Type B pancreatic cell (in vitro differentiated cells): ENCODE measurements around the gene JPT1. TPM values are rescaled to one million over a fixed set of nuclear protein-coding genes. Genes with fewer than 3 reads are reported as not detected.
"Not testable (repeated sequence)": the region's sequence is repeated elsewhere in the genome, so short reads cannot be mapped to it uniquely, and the experiment has no call there.

Experiments
- DNase-seq: peaks from one replicate; pipeline ENCODE4 v3.0.0; 2021; ENCODE audit warnings: mixed read lengths; ENCODE audit not compliant: unreplicated experiment; ENCODE audit errors: extremely low spot score
- H3K27ac Mint-ChIP-seq: 2 replicates; pipeline ENCODE4 v1.8.0; 2021; ENCODE audit warnings: mild to moderate bottlenecking, mixed read lengths
- H3K27me3 Mint-ChIP-seq: 2 replicates; pipeline ENCODE4 v1.8.0; 2021; ENCODE audit warnings: mixed read lengths
- H3K36me3 Mint-ChIP-seq: 2 replicates; pipeline ENCODE4 v1.8.0; 2021; ENCODE audit warnings: mixed read lengths
- H3K4me1 Mint-ChIP-seq: one replicate; pipeline ENCODE4 v1.8.0; 2021; ENCODE audit warnings: mixed read lengths; ENCODE audit not compliant: unreplicated experiment
- H3K4me3 Mint-ChIP-seq: 2 replicates; pipeline ENCODE4 v1.8.0; 2021; ENCODE audit warnings: mild to moderate bottlenecking, mixed read lengths
- H3K9me3 Mint-ChIP-seq: 2 replicates; pipeline ENCODE4 v1.8.0; 2021; ENCODE audit warnings: mixed read lengths
- CTCF ChIP-seq: fragments of 200-600 bp; sonication (generic); conservative IDR thresholded peaks from 2 replicates; pipeline ENCODE4 v1.5.0; 2021; ENCODE audit warnings: antibody characterized with exemption, mild to moderate bottlenecking
- total RNA-seq: library from RNA; stranded (reverse); gene quantifications from 2 replicates; pipeline ENCODE4 v1.2.1, GENCODE V29; 2021; ENCODE audit warnings: low replicate concordance

Gene JPT1
- total RNA-seq, 1 donor from 2014 or later: 170 TPM

DNA sequence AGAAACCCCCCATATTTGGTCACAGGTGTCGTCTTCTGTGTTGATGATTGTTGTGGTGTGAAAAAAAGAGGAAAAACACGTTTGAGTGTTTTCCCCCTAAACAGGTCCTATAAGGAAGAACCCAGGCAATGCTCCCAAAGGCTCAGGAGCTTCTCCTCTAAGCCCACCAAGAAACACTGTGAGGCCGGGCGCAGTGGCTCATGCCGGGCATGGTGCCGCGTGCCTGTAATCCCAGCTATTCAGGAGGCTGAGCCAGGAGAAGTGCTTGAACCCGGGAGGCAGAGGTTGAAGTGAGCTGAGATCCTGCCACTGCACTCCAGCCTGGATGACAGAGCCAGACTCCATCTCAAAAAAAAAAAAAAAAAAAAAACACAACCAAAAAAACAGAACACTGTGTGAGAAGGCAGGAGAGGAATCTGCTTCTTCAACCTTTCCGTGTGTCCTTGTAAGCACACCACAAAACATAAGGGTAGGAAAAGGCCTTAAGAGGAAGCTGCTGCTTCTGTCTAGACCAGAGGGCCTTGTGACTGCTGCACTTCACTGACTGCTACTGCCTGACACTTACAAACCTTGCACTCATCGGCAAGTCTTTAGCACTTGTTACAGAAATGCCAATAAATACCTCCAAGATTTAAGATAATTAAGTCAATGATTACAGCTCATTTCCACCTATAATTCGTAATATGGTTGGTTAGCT is 9.3 kb downstream of the JPT1 start:
- no peak for DNase-seq
- H3K27ac Mint-ChIP-seq: no peak overlapping the region
- H3K4me1 Mint-ChIP-seq: peaks cover 8% of the 10 kb centered on the region
- H3K36me3 Mint-ChIP-seq: peaks cover 28% of the 10 kb centered on the region
- no peak for TF ChIP-seq CTCF
- H3K4me3 Mint-ChIP-seq: no peak overlapping the region
- H3K9me3 Mint-ChIP-seq: no peaks in the 10 kb centered on the region
- no peaks in the 10 kb centered on the region for H3K27me3 Mint-ChIP-seq

- DNase-seq: no peak
- no peak overlapping the region for H3K27ac Mint-ChIP-seq
- H3K4me1 Mint-ChIP-seq: no peaks in the 10 kb centered on the region
- peaks cover 21% of the 10 kb centered on the region for H3K36me3 Mint-ChIP-seq
- no peak for TF ChIP-seq CTCF
- H3K4me3 Mint-ChIP-seq: no peak overlapping the region
- H3K27me3 Mint-ChIP-seq: no peaks in the 10 kb centered on the region
- no peaks in the 10 kb centered on the region for H3K9me3 Mint-ChIP-seq
These were observed 11.9 kb downstream of the JPT1 start for GRCh38 chr17:75142236-75142971.

DNA sequence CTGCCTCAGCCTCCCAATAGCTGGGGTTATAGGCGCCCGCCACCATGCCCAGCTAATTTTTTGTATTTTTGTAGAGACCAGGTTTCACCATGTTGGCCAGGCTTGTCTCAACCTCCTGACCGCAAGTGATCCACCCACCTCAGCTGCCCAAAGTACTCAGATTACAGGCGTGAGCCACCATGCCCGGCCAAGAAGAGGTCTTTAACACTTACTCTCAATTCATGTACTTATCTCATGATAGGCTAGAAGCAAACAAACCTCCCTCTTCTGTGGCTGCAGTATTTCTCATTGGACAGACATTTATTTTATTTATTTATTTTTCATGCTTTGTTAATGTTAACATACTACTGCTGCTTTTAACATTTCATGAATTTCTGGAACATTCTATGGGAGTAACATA is 15.8 kb downstream of the JPT1 start:
- Mint-ChIP-seq H3K27ac (peak overlapping the region; percentile 8), H3K9me3 (no peaks in the 10 kb centered on the region), H3K36me3 (peaks cover 18% of the 10 kb centered on the region), H3K4me1 (no peaks in the 10 kb centered on the region), H3K27me3 (no peaks in the 10 kb centered on the region), H3K4me3 (no peak overlapping the region)
- DNase-seq: no peak
- TF ChIP-seq CTCF: no peak

- H3K36me3 Mint-ChIP-seq: peaks cover 18% of the 10 kb centered on the region
- not testable (repeated sequence) for H3K9me3 Mint-ChIP-seq, H3K27ac Mint-ChIP-seq, DNase-seq, H3K4me3 Mint-ChIP-seq, H3K27me3 Mint-ChIP-seq, H3K4me1 Mint-ChIP-seq
These were observed 16.6 kb downstream of the JPT1 start for GRCh38 chr17:75137762-75138161.

DNA sequence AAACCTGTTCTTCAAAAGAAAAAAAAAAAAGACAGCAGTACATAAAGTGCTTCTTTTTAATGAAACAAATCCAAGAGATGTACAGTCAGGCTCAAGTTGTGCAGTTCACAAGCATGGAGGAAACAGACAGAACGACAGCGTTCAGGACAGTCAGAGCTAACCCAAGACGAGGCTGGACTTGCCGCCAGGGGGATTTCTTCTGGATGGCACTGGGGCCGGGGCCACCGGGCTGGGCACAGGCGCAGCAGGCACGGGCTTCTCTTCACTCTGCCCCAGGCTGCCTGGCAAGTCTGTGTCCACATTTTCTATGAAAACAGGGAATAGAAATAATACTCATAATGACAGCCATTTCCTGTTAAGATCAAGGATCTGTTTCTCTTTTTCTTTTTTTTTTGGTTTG is 18.4 kb downstream of the JPT1 start:
- DNase-seq: no peak
- peak overlapping the region; percentile 58 for H3K27ac Mint-ChIP-seq
- no peaks in the 10 kb centered on the region for H3K4me1 Mint-ChIP-seq
- no peaks in the 10 kb centered on the region for H3K9me3 Mint-ChIP-seq
- H3K36me3 Mint-ChIP-seq: peaks cover 18% of the 10 kb centered on the region
- no peaks in the 10 kb centered on the region for H3K27me3 Mint-ChIP-seq
- no peak overlapping the region for H3K4me3 Mint-ChIP-seq
- TF ChIP-seq CTCF: no peak

- TF ChIP-seq CTCF: no peak
- no peak for DNase-seq
- H3K9me3 Mint-ChIP-seq: no peaks in the 10 kb centered on the region
- peak overlapping the region; percentile 58 for H3K27ac Mint-ChIP-seq
- H3K36me3 Mint-ChIP-seq: peaks cover 20% of the 10 kb centered on the region
- H3K4me1 Mint-ChIP-seq: peaks cover 3% of the 10 kb centered on the region
- no peaks in the 10 kb centered on the region for H3K27me3 Mint-ChIP-seq
- no peak overlapping the region for H3K4me3 Mint-ChIP-seq
These were observed 18.9 kb downstream of the JPT1 start for GRCh38 chr17:75135452-75135851.

- not testable (repeated sequence) for H3K27me3 Mint-ChIP-seq, H3K4me3 Mint-ChIP-seq, H3K9me3 Mint-ChIP-seq, H3K4me1 Mint-ChIP-seq, DNase-seq
- peaks cover 18% of the 10 kb centered on the region for H3K36me3 Mint-ChIP-seq
- peak overlapping the region; percentile 43 for H3K27ac Mint-ChIP-seq
These were observed 20.5 kb downstream of the JPT1 start for GRCh38 chr17:75133607-75134347.
